HFFc6 (cell line): ENCODE measurements around the gene PLPP7. TPM values are rescaled to one million over a fixed set of nuclear protein-coding genes. Genes with fewer than 3 reads are reported as not detected.

Experiments used
- DNase-seq: peaks from one replicate; pipeline ENCODE4 v3.0.0-alpha.2; 2018
- H3K27ac Mint-ChIP-seq: 2 replicates; pipeline ENCODE4 v1.8.0; 2020; ENCODE audit warnings: mild to moderate bottlenecking, mixed read lengths
- H3K27me3 Mint-ChIP-seq: 2 replicates; pipeline ENCODE4 v1.8.0; 2021; ENCODE audit warnings: mild to moderate bottlenecking, moderate library complexity, mixed read lengths; ENCODE audit not compliant: insufficient read depth
- H3K36me3 Mint-ChIP-seq: 2 replicates; pipeline ENCODE4 v1.8.0; 2021; ENCODE audit warnings: low read depth, mixed read lengths
- H3K4me1 Mint-ChIP-seq: 2 replicates; pipeline ENCODE4 v1.8.0; 2020; ENCODE audit warnings: low read depth, mixed read lengths
- H3K4me3 Mint-ChIP-seq: 2 replicates; pipeline ENCODE4 v1.8.0; 2020; ENCODE audit warnings: mild to moderate bottlenecking, moderate library complexity, mixed read lengths
- H3K9me3 Mint-ChIP-seq: 2 replicates; pipeline ENCODE4 v1.8.0; 2020; ENCODE audit warnings: mild to moderate bottlenecking, mixed read lengths
- total RNA-seq, 6 experiments: library from RNA; stranded (reverse); fragmentation: NEBNext Ultra II Directional; extraction: Animal tissue kit (Norgen Biotek cat#: 25700); gene quantifications; 2 replicates in 1 of 6; 3 replicates in 5 of 6; pipeline ENCODE4 v1.2.3, GENCODE V29; 2021
- TF ChIP-seq, protein P1 (sequence below): fragments of 200-600 bp; sonication (generic); IDR thresholded peaks from 2 replicates; pipeline ENCODE4 v1.5.0; 2021; ENCODE audit warnings: antibody characterized with exemption, mild to moderate bottlenecking

PLPP7 gene
- total RNA-seq, 6 experiments from 2014 or later = 1.2 to 10.2 (median 1.9) TPM

GRCh38 chr9:131276094-131276888 is 13.2 kb upstream of the PLPP7 start, which contains the start of gene FAM78A:
TSS of gene FAM78A (minus strand) at chr9:131276510. CDS start at chr9:131276179, 331 bp downstream.
- Mint-ChIP-seq H3K4me1 (no peaks in the 10 kb centered on the region), H3K4me3 (no peak within 1 kb of the TSS; the same call in 1 of the 2 replicates), H3K27ac (no peak within 1 kb of the TSS), H3K27me3 (peaks cover 24% of the 10 kb centered on the region), H3K9me3 (no peaks in the 10 kb centered on the region), H3K36me3 (0 out of 2 replicates have a peak, but pooled peaks cover 4% of the 10 kb centered on the region)
- no peak for DNase-seq
- TF ChIP-seq, protein P1, sequence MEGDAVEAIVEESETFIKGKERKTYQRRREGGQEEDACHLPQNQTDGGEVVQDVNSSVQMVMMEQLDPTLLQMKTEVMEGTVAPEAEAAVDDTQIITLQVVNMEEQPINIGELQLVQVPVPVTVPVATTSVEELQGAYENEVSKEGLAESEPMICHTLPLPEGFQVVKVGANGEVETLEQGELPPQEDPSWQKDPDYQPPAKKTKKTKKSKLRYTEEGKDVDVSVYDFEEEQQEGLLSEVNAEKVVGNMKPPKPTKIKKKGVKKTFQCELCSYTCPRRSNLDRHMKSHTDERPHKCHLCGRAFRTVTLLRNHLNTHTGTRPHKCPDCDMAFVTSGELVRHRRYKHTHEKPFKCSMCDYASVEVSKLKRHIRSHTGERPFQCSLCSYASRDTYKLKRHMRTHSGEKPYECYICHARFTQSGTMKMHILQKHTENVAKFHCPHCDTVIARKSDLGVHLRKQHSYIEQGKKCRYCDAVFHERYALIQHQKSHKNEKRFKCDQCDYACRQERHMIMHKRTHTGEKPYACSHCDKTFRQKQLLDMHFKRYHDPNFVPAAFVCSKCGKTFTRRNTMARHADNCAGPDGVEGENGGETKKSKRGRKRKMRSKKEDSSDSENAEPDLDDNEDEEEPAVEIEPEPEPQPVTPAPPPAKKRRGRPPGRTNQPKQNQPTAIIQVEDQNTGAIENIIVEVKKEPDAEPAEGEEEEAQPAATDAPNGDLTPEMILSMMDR = no peak

- no peaks in the 10 kb centered on the region for H3K4me1 Mint-ChIP-seq
- H3K9me3 Mint-ChIP-seq = no peaks in the 10 kb centered on the region
- no peak overlapping the region for H3K4me3 Mint-ChIP-seq
- H3K27ac Mint-ChIP-seq = no peak overlapping the region
- 0 out of 2 replicates have a peak, but pooled peaks cover 4% of the 10 kb centered on the region for H3K36me3 Mint-ChIP-seq
- peaks cover 26% of the 10 kb centered on the region for H3K27me3 Mint-ChIP-seq
- no peak for DNase-seq
- TF ChIP-seq, protein P1 = no peak
These were observed 12.6 kb upstream of the PLPP7 start for GRCh38 chr9:131276891-131277286.

DNA sequence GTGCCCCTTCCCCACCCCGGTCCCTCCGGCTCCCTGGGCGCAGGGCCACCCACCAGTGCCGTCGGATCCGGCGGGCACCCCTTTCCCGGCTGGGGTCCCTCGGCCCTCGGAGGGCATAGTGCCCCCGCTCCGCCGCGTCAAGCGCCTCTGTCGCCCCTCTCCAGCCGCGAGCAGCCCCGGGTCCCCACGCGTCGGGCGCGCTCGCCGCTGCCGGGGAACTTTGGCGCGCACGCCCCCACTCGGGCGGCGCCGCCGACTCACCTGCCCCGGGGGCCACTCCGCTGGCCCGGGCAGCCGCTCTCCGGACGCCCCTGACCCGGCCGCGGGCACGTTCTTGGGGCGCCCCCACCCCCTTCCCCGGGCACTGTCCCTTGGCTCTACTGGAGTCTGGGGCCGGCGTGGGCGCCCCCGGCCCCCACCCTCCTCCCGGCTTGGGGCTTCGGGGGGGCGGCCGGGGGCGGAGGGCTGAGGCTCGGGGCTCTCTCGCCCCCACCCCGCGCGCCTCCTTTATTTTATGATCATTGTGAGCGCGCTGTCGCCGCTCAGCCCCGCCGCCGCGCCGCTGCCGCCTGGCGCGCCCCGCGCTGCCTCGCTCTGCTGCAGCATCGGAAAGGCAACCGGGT is 12.1 kb upstream of the PLPP7 start:
- Mint-ChIP-seq H3K27me3 (peaks cover 30% of the 10 kb centered on the region), H3K27ac (no peak overlapping the region), H3K9me3 (no peaks in the 10 kb centered on the region), H3K4me3 (no peak overlapping the region), H3K4me1 (no peaks in the 10 kb centered on the region), H3K36me3 (0 out of 2 replicates have a peak, but pooled peaks cover 4% of the 10 kb centered on the region)
- TF ChIP-seq, protein P1 = peak; percentile 8; the same call in 1 of the 2 replicates
- no peak for DNase-seq

DNA sequence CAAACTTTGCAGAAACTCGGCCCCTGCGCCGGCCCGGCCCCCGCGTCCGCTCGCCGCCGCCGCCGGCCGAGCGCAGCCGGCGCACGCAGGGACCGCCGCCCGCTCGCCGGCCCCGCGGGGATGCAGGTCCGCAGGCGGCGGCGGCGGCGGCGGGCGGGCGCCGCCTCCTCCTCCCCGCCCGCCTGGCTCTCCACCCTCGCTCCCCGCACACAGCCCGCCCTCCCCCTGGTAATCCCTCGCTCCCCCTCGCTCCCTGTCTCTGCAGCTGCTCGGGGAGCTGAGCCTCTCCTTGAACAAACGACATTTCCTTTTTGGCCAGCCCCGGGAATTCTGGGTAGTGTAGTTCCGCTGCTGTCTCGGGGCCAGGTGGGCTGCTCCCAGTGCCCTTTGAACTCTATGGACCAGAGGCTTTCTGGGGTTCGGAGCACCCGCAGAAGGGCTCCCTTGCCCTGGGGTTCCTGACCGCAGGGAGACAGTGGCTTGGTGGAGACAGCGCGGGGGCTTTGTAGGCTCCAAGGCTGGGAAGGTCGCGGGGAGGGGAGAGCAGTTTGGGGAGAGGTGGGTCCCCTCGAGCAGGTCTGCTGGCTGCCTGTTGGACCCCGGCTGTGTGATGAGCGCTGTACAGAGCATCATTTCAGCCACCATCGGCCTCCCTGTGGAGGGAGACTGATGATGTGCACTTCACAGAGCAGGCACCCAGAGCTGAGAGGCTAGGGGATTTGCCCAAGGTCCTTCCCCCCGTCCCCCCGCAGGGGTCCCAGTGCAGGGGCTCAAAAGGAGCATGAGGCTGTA is 11.4 kb upstream of the PLPP7 start:
- Mint-ChIP-seq H3K36me3 (0 out of 2 replicates have a peak, but pooled peaks cover 4% of the 10 kb centered on the region), H3K9me3 (no peaks in the 10 kb centered on the region), H3K4me1 (no peaks in the 10 kb centered on the region), H3K27ac (no peak overlapping the region), H3K27me3 (peaks cover 30% of the 10 kb centered on the region), H3K4me3 (peak overlapping the region; percentile 73)
- TF ChIP-seq, protein P1 = no peak
- DNase-seq = peak; percentile 57

DNA sequence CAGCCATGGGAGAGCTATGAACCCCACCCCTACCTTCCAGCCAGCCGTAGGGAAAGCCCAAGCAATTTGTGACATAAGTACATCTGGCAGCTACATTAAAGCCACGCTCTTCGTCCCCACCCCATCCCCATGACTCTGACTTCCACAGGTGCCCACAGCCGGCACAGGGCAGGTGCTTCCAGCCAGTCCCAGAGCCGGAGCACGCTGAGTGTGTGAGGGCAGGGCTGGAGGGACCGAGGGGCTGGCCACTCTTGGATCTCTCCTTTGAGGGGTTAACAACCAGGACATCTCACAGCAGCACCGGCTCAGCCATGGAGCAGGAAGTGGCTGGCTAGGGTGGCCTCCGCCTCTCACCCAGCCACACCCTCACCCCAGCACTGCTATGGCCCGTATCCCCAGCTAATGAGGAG is 10.8 kb upstream of the PLPP7 start:
- DNase-seq = no peak
- H3K4me1 Mint-ChIP-seq = no peaks in the 10 kb centered on the region
- H3K4me3 Mint-ChIP-seq = no peak overlapping the region
- H3K27ac Mint-ChIP-seq = no peak overlapping the region
- 0 out of 2 replicates have a peak, but pooled peaks cover 4% of the 10 kb centered on the region for H3K36me3 Mint-ChIP-seq
- no peaks in the 10 kb centered on the region for H3K9me3 Mint-ChIP-seq
- TF ChIP-seq, protein P1 = no peak
- H3K27me3 Mint-ChIP-seq = peaks cover 36% of the 10 kb centered on the region
